PC-9 (cell line): ENCODE results near the gene LARGE1. TPM values are rescaled to one million over a fixed set of nuclear protein-coding genes. Genes with fewer than 3 reads are reported as not detected.

Experiments
- BruUV-seq: library from RNA; stranded (reverse); fragments of 400-500 nt; replicated peaks from 2 replicates; lab custom pipeline; 2021; lab: Mats Ljungman, UMichigan
- CTCF ChIA-PET: fragments of 300-600 bp; sonication (Branson Sonifier 250); formaldehyde crosslinking; loops from one replicate; lab custom pipeline; 2022; ENCODE audit warnings: antibody characterized with exemption; lab: Charles Lee
- POLR2A ChIA-PET: fragments of 300-600 bp; sonication (Branson Sonifier 250); formaldehyde crosslinking; loops from one replicate; lab custom pipeline; 2022; ENCODE audit warnings: antibody characterized with exemption; ENCODE audit not compliant: unreplicated experiment; lab: Charles Lee
- DNase-seq, 2 experiments: peaks; one replicate each; pipeline versions ENCODE4 v3.0.0 to v3.0.0-alpha.2; 2015 to 2022; ENCODE audit warnings: mixed read lengths in 1 of 2
- H2AFZ ChIP-seq: fragments of 200-600 bp; sonication (generic); 2 replicates; pipeline ENCODE4 v1.8.1; 2017; ENCODE audit warnings: antibody characterized with exemption
- H3F3A ChIP-seq: fragments of 200-600 bp; sonication (generic); 2 replicates; pipeline ENCODE4 v1.8.1; 2017; ENCODE audit warnings: antibody characterized with exemption, mild to moderate bottlenecking, low read depth; ENCODE audit not compliant: insufficient read depth
- H3K27ac ChIP-seq: fragments of 200-600 bp; sonication (generic); 2 replicates; pipeline ENCODE4 v1.6.1; 2016; ENCODE audit warnings: mixed run types
- H3K27me3 ChIP-seq: fragments of 200-600 bp; sonication (generic); 2 replicates; pipeline ENCODE4 v1.6.1; 2016; ENCODE audit warnings: low read depth, mixed run types; ENCODE audit not compliant: insufficient read depth
- H3K36me3 ChIP-seq: fragments of 200-600 bp; sonication (generic); 2 replicates; pipeline ENCODE4 v1.6.1; 2016; ENCODE audit warnings: low read depth, mixed run types
- H3K4me1 ChIP-seq: fragments of 200-600 bp; sonication (generic); replicated peaks from 2 replicates; pipeline ENCODE4 v1.6.1; 2016; ENCODE audit warnings: mixed run types; ENCODE audit not compliant: insufficient read depth
- H3K4me2 ChIP-seq: fragments of 200-600 bp; sonication (generic); 2 replicates; pipeline ENCODE4 v1.6.1; 2017; ENCODE audit warnings: mixed run types
- H3K4me3 ChIP-seq: fragments of 200-600 bp; sonication (generic); 2 replicates; pipeline ENCODE4 v1.6.1; 2016; ENCODE audit warnings: mixed run types
- H3K79me2 ChIP-seq: fragments of 200-600 bp; sonication (generic); 2 replicates; pipeline ENCODE4 v1.6.1; 2017; ENCODE audit warnings: low read depth, mixed run types
- H3K9me2 ChIP-seq: fragments of 200-600 bp; sonication (generic); 2 replicates; pipeline ENCODE4 v1.8.1; 2017; ENCODE audit warnings: mild to moderate bottlenecking; ENCODE audit not compliant: insufficient read depth
- H3K9me3 ChIP-seq: fragments of 200-600 bp; sonication (generic); 2 replicates; pipeline ENCODE4 v1.8.1; 2016; ENCODE audit warnings: low read depth; ENCODE audit not compliant: insufficient read depth
- H4K20me1 ChIP-seq: fragments of 200-600 bp; sonication (generic); 2 replicates; pipeline ENCODE4 v1.8.1; 2017; ENCODE audit not compliant: insufficient read depth
- EZH2 ChIP-seq: fragments of 200-600 bp; sonication (generic); IDR thresholded peaks from 2 replicates; pipeline ENCODE4 v1.8.0; 2017; ENCODE audit warnings: antibody characterized with exemption, low read depth
- intact Hi-C: fragments of 100-400 bp; cut with micrococcal nuclease; formaldehyde crosslinking; loops from one replicate; pipeline ENCODE4 v1.10.0; 2022; ENCODE audit not compliant: unreplicated experiment
- total RNA-seq: library from RNA; stranded (reverse); gene quantifications from 2 replicates; pipeline ENCODE4 v1.2.3, GENCODE V29; 2021
- TF ChIP-seq, protein P1 (sequence below): fragments of 200-600 bp; sonication (generic); conservative IDR thresholded peaks from 2 replicates; pipeline ENCODE4 v1.6.1; 2017; ENCODE audit warnings: mixed run types, antibody characterized with exemption, mild to moderate bottlenecking, moderate library complexity

LARGE1 gene
- total RNA-seq, 1 experiment from 2014 or later: 12.5 TPM

GRCh38 chr22:33493476-33494205, 426.6 kb downstream of the LARGE1 start:
- CTCF ChIA-PET: no interaction called here
- TF ChIP-seq EZH2: no peak
- TF ChIP-seq, protein P1, sequence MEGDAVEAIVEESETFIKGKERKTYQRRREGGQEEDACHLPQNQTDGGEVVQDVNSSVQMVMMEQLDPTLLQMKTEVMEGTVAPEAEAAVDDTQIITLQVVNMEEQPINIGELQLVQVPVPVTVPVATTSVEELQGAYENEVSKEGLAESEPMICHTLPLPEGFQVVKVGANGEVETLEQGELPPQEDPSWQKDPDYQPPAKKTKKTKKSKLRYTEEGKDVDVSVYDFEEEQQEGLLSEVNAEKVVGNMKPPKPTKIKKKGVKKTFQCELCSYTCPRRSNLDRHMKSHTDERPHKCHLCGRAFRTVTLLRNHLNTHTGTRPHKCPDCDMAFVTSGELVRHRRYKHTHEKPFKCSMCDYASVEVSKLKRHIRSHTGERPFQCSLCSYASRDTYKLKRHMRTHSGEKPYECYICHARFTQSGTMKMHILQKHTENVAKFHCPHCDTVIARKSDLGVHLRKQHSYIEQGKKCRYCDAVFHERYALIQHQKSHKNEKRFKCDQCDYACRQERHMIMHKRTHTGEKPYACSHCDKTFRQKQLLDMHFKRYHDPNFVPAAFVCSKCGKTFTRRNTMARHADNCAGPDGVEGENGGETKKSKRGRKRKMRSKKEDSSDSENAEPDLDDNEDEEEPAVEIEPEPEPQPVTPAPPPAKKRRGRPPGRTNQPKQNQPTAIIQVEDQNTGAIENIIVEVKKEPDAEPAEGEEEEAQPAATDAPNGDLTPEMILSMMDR: no peak

GRCh38 chr22:33492210-33492651, 428.0 kb downstream of the LARGE1 start:
- no peaks in the 10 kb centered on the region for H3F3A ChIP-seq
- BruUV-seq: no TSS peak
- POLR2A ChIA-PET: no interaction called here
- no peaks in the 10 kb centered on the region for H3K9me2 ChIP-seq
- H4K20me1 ChIP-seq: no peaks in the 10 kb centered on the region
- H3K9me3 ChIP-seq: no peaks in the 10 kb centered on the region
- H3K27me3 ChIP-seq: no peaks in the 10 kb centered on the region; the same call in 1 of the 2 replicates
- no peak overlapping the region for H3K27ac ChIP-seq
- no peaks in the 10 kb centered on the region for H3K4me1 ChIP-seq
- no peak overlapping the region for H2AFZ ChIP-seq
- no peaks in the 10 kb centered on the region for H3K79me2 ChIP-seq
- intact Hi-C loops: no loop called here
- no peak for TF ChIP-seq EZH2
- TF ChIP-seq, protein P1: no peak
- H3K4me3 ChIP-seq: no peak overlapping the region
- no peak for DNase-seq
- H3K36me3 ChIP-seq: no peaks in the 10 kb centered on the region
- CTCF ChIA-PET: no interaction called here
- H3K4me2 ChIP-seq: no peak overlapping the region

More at GRCh38 chr22:33493476-33494205, 426.6 kb downstream of the LARGE1 start:
- H3K4me2 ChIP-seq: no peak overlapping the region
- H2AFZ ChIP-seq: no peak overlapping the region
- H3K4me1 ChIP-seq: no peaks in the 10 kb centered on the region
- H3K27ac ChIP-seq: no peak overlapping the region
- BruUV-seq: no TSS peak
- no peaks in the 10 kb centered on the region for H4K20me1 ChIP-seq
- intact Hi-C loops: no loop called here
- H3K9me3 ChIP-seq: no peaks in the 10 kb centered on the region
- H3K9me2 ChIP-seq: no peaks in the 10 kb centered on the region
- no peaks in the 10 kb centered on the region for H3F3A ChIP-seq
- no peak overlapping the region for H3K4me3 ChIP-seq
- H3K27me3 ChIP-seq: no peaks in the 10 kb centered on the region; the same call in 1 of the 2 replicates
- no peaks in the 10 kb centered on the region for H3K36me3 ChIP-seq
- DNase-seq: no peak
- no peaks in the 10 kb centered on the region for H3K79me2 ChIP-seq
- POLR2A ChIA-PET: no interaction called here

- no peaks in the 10 kb centered on the region for H3K79me2 ChIP-seq
- H3K27me3 ChIP-seq: no peaks in the 10 kb centered on the region; the same call in 1 of the 2 replicates
- no peak overlapping the region for H3K4me2 ChIP-seq
- intact Hi-C loops: no loop called here
- no peaks in the 10 kb centered on the region for H3K36me3 ChIP-seq
- H3K9me3 ChIP-seq: no peaks in the 10 kb centered on the region
- ChIA-PET CTCF (no interaction called here), POLR2A (no interaction called here)
- BruUV-seq: no TSS peak
- no peak overlapping the region for H3K4me3 ChIP-seq
- H2AFZ ChIP-seq: no peak overlapping the region
- H3K4me1 ChIP-seq: no peaks in the 10 kb centered on the region
- TF ChIP-seq EZH2: no peak
- TF ChIP-seq, protein P1: no peak
- DNase-seq: no peak
- H3K9me2 ChIP-seq: no peaks in the 10 kb centered on the region
- H4K20me1 ChIP-seq: no peaks in the 10 kb centered on the region
- no peaks in the 10 kb centered on the region for H3F3A ChIP-seq
- no peak overlapping the region for H3K27ac ChIP-seq
These were observed 433.1 kb downstream of the LARGE1 start for GRCh38 chr22:33487041-33487716.
